GM18868 (cell line): ENCODE measurements around the gene HDAC4.

Source experiments
- ATAC-seq: cut with Tn5 transposase; IDR thresholded peaks from one replicate; pipeline ENCODE4 v1.9.1; 2021; ENCODE audit warnings: mild to moderate bottlenecking, moderate library complexity; ENCODE audit not compliant: unreplicated experiment

The HDAC4 gene

DNA sequence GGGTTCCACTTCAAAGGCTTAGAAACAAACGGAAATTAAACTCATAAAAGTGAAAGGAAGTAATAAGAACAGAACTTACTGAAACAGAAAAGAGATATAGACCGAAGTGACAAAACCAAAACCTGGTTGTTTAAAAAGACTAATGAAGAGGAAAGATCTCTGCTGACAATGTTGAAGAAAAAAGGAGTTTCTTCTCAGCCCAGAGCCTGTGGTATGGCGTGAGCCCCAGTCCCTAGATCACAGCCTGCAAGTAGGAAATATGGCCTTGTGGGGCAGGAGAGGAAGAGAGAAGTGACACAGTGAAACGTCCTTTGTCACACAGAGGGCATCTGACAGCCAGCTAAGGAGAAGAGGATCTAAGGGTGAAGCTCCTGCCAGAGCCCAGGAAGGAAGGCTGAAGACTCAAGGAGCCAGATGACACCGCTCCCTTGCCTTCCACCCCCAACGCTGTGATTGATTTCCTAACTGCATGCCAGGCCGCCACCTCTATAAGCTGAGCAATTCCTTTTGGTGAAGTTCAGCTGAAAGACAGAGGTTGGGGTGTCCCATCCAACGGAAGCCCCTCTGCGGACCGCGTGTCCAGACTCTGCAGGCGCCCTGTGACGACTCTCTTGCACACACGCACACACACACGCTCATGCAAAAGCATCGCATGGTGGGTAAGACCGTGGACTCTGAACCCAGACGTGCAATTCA lies 141.1 kb downstream of the HDAC4 start:
- peak; percentile 50 for ATAC-seq

DNA sequence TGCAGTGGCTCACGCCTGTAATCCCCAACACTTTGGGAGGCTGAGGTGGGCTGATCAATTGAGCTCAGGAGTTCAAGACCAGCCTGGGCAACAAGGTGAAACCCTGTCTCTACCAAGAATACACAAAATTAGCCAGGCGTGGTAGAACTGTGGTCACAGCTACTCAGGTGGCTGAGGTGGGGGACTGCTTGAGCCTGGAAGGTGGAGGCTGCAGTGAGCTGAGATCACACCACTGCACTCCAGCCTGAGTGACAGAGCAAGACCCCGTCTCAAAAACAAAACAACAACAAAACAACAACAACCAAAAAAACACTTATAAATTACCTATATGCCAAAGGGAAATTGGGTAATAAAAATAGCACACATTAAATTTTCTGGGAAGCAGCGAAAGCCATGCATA lies 141.6 kb downstream of the HDAC4 start:
- ATAC-seq, result peak; percentile 74

DNA sequence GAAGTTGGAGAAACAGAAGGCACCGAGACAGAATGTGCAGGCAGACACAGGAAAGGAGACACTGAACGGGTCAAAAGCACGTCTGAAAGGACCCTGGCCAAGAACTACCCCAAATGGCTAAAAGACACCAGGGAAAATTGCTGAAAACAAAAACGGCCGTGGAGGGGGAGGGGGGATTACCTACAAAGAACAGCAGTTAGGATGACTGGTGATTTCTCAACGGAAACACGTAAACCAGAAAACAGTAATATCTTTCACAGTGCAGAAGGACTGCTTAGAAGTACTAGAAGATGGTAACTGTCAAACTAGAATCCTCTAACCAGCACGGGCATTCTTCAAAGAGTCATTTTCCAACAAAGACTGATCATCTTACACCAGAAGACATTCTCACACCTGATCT lies 142.6 kb downstream of the HDAC4 start:
- no peak for ATAC-seq

GRCh38 chr2:239257511-239257937 lies 143.3 kb downstream of the HDAC4 start:
- ATAC-seq, result no peak

DNA sequence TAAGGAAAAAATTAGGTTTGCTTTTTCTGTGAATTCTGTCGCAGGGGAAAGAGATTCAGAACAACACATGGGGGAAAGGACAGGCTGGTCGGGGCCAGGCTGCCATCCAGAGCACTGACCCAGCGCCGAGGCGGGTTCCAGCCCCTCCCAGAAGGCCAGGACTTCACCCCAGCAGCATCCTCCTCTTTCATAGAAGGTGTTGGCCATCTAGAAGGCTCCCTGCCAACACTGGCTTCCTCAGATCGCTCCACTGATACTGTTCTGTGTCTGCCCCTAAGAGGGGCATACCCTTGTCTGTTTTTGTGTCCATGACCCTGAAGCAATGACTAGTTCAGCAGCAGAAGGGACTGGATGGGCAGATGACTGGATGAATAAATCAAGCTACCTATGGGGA lies 144.5 kb downstream of the HDAC4 start:
- no peak for ATAC-seq

GRCh38 chr2:239255628-239256349 lies 145.0 kb downstream of the HDAC4 start:
- ATAC-seq, result no peak

DNA sequence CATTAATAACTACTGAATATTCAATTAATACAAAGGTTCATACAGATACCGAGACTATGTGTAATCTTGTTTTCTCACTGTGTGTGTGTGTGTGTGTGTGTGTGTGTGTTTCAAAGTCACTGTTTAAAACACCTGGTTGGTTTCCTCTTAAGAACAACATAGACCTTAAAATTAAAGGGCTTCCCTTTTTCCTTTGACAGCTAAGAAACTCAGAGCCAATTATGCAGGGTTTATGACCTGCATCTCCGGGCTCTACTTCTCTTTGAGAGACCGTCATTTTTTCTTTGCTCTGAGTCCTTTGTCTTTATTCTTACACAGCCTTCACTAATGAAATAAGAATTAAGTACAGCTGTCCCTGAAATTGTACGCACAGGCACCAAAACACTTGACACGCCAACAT lies 145.6 kb downstream of the HDAC4 start:
- no peak for ATAC-seq

DNA sequence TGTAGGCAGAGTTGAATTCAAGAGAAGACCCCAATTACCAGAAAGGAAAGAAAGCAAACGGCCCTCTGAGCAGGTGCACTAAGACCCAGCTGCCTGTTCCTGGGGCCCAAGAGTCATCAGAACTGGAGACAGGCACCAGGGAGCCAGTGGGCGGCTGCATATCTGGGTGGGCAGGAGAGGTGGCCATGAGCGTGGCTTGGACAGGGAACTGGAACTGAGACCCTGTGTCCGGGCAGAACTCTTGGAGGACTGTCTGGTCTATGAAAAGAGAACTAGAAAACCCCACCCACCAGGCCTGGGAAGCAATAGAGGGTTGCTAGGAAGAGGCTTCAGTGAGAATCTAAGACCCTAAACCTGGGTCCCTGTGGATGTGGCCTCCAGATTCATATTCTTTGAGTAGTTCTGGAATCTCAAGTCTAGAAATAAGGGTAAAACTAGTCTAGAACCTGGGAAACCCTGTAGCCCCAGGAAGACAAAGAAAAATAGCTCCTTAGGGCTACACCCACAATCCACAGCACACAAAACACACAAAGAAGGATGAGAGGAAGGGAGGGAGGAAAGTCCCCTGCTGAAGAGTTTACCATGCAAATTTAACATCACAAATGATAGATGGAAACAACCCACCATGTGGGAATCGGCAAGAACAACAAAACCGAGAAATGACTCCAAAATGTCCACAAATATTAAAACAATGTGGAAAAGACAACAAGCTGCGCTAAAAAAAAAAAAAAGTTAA lies 147.0 kb downstream of the HDAC4 start:
- peak; percentile 14 for ATAC-seq

DNA sequence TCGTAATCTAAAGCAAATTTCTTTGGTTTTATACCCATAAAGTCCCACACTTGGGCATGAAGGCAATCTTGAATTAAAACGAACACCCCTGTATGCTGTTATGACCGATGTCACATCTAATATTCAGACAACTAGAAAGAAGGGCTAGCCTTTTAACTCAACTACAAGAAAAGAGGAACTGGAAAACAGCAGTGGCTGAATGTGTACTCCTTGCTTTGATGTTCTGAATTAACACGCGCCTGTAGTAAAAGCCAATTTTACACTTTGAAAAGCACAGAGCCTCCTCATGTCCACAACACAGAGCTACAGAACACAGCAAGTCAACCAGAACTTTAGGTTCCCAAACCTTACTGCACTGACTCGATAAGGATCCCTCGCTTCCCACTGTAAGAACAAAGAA lies 147.6 kb downstream of the HDAC4 start:
- peak; percentile 82 for ATAC-seq

- no peak for ATAC-seq
Measured at GRCh38 chr2:239252801-239253200, 148.0 kb downstream of the HDAC4 start.

DNA sequence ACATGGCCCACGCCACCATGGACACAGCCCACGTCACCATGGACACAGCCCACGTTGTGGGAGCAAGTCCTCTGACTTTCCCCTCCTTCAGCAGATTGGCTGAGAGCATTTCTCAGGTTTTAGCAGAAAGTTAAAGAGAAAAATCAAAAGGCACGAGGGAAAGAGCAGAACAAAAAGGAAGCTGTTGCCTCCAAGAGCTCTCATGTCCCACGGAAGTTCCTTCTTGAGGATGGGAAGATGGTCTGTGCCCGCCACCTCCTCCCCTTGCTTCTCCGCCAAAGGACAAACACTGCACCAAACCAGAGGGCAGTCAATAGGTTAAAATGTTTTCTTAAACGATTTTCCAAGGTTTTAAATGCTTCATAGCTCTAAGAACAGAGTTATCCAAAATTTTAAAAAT lies 148.4 kb downstream of the HDAC4 start:
- ATAC-seq, result no peak

- no peak for ATAC-seq
Measured at GRCh38 chr2:239251971-239252370, 148.8 kb downstream of the HDAC4 start.

DNA sequence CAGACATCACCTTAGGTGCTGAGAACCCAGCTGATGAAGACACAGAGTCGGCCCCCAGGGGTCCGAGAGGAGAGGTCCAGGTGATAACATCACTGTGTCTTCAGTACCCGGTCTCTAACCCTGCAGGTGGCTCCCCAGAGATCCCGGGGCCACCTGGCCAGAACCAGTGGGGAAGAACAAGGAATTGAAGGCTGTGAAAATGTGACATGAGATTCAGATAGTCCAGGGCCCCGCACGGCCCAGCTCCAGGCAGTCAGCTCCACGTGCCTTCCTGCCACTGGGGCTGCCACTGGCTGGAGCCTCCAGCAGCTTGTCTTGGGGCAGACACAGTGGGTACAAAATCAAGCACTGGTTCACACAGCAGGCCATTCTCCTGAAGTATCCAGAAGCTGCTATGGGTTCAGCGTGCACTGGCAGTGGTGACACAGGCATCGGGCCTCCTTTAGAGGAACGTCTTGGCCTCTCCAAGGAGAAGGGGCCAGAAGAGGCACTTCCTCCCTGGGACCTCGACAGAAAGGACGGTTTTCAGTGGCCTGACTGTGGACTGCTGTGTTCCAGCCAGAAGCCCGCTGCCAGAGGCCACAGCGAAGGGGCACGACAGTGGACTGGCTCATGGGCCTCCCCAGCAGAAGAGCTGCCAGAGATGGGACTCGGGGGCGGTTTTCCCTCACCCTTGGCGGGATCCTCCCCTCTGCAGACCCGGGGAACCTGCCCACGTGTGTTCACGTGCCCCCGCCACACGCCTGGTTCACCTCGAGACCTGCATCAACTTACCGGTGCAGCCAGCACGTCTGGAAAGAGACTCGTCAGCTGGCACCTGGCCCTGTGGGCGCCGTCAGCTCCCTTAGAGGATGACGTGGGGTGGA lies 150.4 kb downstream of the HDAC4 start:
- ATAC-seq, result no peak

GRCh38 chr2:239249776-239250175 lies 151.0 kb downstream of the HDAC4 start:
- no peak for ATAC-seq

GRCh38 chr2:239249048-239249447 lies 151.8 kb downstream of the HDAC4 start:
- no peak for ATAC-seq

DNA sequence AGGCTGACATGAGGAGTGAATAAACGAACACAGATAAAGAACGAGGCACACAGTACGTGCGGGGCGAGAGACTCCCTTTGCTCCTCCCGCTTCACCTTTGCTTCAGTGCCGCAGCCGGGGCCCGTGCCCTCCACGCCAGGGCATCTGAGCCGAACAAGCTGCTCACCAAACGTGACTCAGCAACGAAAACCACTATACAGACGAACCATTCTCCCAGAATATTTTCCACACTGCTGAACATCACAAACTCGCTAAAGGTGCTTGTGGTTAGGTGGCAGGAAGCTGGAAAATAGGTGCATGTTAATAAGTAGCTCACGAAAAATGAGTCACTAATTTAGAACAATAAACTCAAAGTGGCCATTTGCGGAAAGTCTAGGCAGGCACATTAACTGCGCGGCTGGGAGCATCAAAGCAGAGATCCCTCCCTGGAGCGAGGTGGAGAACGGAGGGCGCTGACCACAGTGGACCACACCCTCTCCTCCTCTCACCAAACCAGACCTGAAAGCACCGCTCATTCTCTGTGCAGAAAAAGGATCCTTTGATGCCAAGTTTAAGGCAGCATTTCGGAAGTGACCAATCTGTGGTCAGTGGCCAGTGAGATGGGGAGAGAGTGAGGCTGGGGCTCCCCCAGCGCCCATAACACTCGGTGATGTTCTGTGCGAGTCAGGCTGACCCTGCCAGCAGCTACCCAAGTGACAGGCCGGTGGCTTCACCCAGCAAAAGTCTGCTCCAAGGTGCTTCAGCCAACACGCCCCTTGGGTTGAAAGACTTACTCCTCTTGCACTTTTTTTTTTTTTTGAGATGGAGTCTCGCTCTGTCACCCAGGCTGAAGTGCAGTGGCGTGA lies 153.2 kb downstream of the HDAC4 start:
- ATAC-seq, result no peak

DNA sequence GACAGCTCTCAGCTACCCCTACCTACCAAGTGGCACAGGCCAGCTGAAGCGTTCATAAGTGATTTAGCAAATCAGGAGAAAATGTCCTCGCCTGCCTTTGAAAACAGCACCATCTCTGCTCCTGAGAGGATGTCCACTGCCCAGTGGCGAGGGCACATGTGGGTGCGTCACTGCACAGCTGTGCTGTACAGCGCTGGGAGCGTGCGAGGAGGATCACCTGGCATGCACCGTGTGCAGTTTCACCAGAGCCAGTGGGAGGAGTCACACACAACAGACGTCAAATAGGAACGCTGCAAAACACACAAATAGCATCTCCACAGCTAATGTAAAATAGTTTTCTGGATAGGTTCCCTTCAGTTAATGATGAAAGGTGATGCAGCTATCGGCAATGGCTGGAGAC lies 154.1 kb downstream of the HDAC4 start:
- ATAC-seq, result no peak

GRCh38 chr2:239245872-239246721 lies 154.7 kb downstream of the HDAC4 start:
- ATAC-seq, result no peak

GRCh38 chr2:239245107-239245506 lies 155.7 kb downstream of the HDAC4 start:
- ATAC-seq, result no peak
